Upper lobe of right lung (tissue), 1 donor: ENCODE results near the gene SLC10A3. TPM values are rescaled to one million over a fixed set of nuclear protein-coding genes. Genes with fewer than 3 reads are reported as not detected.

Experiments used
- ATAC-seq: fragments of 200-7000 bp; cut with Tn5 transposase; one replicate; pipeline ENCODE4 v1.9.1; 2020; ENCODE audit warnings: mild to moderate bottlenecking, moderate library complexity
- DNase-seq: peaks from one replicate; pipeline ENCODE4 v3.0.0-alpha.2; 2020
- H3K27ac ChIP-seq: fragments of 200-600 bp; one replicate; pipeline ENCODE4 v1.8.0; 2022
- H3K27me3 ChIP-seq: fragments of 200-600 bp; one replicate; pipeline ENCODE4 v1.8.0; 2022; ENCODE audit warnings: mild to moderate bottlenecking
- H3K36me3 ChIP-seq: fragments of 200-600 bp; one replicate; pipeline ENCODE4 v1.8.0; 2022
- H3K4me1 ChIP-seq: fragments of 200-600 bp; one replicate; pipeline ENCODE4 v1.8.0; 2022
- H3K4me3 ChIP-seq: fragments of 200-600 bp; one replicate; pipeline ENCODE4 v1.8.0; 2022; ENCODE audit warnings: mild to moderate bottlenecking
- H3K9me3 ChIP-seq: fragments of 200-600 bp; one replicate; pipeline ENCODE4 v1.8.0; 2022
- intact Hi-C: fragments of 100-400 bp; cut with DNase I; formaldehyde crosslinking; loops from one replicate; pipeline ENCODE4 v1.11.0; 2022
- total RNA-seq: library from RNA; stranded (reverse); fragmentation: NEBNext Ultra II Directional; extraction: Animal tissue kit (Norgen Biotek cat#: 25700); gene quantifications from one replicate; pipeline ENCODE4 v1.2.1, GENCODE V29; 2021
- TF ChIP-seq, protein P1 (sequence below): fragments of 200-600 bp; IDR thresholded peaks from one replicate; pipeline ENCODE4 v1.8.0; 2022; ENCODE audit warnings: antibody characterized with exemption
- donor health status: DM: no; HTN: yes; CAD: no; lungs with severe emphysema.

The SLC10A3 gene
- total RNA-seq, 1 donor from 2014 or later, result 23.7 TPM

DNA sequence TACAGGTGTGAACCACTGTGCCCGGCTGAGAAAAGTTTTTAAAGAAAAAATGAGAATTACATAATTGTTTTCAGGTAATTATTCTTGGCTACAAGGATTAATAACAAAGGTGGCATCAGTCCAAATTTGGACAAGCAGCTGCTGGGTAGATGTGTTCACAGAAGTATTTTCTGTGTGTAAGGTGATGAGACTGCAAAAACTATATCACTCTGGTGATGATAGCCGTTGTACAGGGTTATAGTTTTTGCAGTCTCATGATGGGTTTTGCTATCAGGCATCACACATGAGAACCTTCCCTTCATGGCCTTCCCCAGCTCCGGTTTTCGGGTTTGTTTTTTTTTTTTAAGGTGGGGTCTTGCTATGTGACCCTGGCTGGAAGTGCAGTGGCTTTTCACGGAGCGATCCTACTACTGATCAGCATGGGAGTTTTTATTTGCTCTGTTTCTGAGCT lies 5.1 kb upstream of the SLC10A3 start:
- H3K27me3 ChIP-seq, result no peaks in the 10 kb centered on the region
- no peak overlapping the region for H3K27ac ChIP-seq
- H3K36me3 ChIP-seq, result no peaks in the 10 kb centered on the region
- intact Hi-C loops, result no loop called here
- TF ChIP-seq, protein P1, sequence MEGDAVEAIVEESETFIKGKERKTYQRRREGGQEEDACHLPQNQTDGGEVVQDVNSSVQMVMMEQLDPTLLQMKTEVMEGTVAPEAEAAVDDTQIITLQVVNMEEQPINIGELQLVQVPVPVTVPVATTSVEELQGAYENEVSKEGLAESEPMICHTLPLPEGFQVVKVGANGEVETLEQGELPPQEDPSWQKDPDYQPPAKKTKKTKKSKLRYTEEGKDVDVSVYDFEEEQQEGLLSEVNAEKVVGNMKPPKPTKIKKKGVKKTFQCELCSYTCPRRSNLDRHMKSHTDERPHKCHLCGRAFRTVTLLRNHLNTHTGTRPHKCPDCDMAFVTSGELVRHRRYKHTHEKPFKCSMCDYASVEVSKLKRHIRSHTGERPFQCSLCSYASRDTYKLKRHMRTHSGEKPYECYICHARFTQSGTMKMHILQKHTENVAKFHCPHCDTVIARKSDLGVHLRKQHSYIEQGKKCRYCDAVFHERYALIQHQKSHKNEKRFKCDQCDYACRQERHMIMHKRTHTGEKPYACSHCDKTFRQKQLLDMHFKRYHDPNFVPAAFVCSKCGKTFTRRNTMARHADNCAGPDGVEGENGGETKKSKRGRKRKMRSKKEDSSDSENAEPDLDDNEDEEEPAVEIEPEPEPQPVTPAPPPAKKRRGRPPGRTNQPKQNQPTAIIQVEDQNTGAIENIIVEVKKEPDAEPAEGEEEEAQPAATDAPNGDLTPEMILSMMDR, result no peak
- DNase-seq (no peak), ATAC-seq (no peak)
- no peak overlapping the region for H3K4me3 ChIP-seq
- no peaks in the 10 kb centered on the region for H3K9me3 ChIP-seq
- H3K4me1 ChIP-seq, result no peaks in the 10 kb centered on the region

DNA sequence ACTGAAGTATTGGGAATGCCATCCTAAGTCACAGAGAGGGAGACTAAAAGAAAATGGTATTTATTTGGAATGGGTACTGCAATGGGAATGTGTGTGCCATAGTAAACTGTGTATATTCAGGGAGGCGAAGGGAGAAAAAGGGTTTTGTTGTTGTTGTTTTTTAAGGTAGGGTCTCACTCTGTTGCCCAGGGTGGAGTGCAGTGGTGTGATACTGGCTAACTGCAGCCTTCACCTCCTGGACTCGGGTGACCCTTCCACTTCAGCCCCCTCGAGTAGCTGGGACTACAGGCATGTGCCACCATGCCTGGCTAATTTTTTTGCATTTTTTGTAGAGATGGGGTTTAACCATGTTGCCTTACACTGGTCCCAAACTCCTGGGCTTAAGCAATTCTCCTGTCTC lies 4.3 kb upstream of the SLC10A3 start:
- intact Hi-C loops, result no loop called here
- ATAC-seq, result no peak
- no peak overlapping the region for H3K27ac ChIP-seq

DNA sequence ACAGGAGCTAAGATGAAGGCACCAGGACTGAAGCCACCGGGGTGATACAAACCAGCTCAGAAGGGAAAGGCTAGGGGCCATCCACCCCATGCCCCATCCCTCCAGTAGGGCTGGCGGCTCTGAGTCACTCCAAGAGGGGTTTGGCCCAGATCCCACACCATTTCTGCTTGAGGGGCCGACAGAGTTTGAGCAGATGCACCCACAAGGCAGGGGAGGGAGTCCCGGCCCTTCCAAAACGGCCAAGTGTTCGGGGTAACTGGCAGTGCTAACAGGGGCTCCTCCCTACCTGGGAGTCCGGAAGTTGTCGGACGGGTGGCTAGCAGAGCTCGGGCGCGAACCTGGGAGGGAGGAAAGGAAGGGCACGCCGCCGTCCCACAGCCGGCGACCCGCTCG lies 412 bp downstream of the SLC10A3 start:
- Histone ChIP-seq H3K4me1 (peaks cover 5% of the 10 kb centered on the region), H3K9me3 (no peaks in the 10 kb centered on the region), H3K27ac (peak overlapping the region; percentile 91), H3K4me3 (peak overlapping the region; percentile 58), H3K36me3 (no peaks in the 10 kb centered on the region), H3K27me3 (no peaks in the 10 kb centered on the region)
- ATAC-seq (peak; percentile 4), DNase-seq (peak; percentile 73)
- intact Hi-C loops, result no loop called here
- TF ChIP-seq, protein P1, result no peak

More for the DNA sequence above, 4.3 kb upstream of the SLC10A3 start:
- H3K36me3 ChIP-seq, result no peaks in the 10 kb centered on the region
- no peaks in the 10 kb centered on the region for H3K9me3 ChIP-seq
- H3K4me1 ChIP-seq, result no peaks in the 10 kb centered on the region
- no peak overlapping the region for H3K4me3 ChIP-seq
- TF ChIP-seq, protein P1, result no peak
- DNase-seq, result no peak
- H3K27me3 ChIP-seq, result no peaks in the 10 kb centered on the region

DNA sequence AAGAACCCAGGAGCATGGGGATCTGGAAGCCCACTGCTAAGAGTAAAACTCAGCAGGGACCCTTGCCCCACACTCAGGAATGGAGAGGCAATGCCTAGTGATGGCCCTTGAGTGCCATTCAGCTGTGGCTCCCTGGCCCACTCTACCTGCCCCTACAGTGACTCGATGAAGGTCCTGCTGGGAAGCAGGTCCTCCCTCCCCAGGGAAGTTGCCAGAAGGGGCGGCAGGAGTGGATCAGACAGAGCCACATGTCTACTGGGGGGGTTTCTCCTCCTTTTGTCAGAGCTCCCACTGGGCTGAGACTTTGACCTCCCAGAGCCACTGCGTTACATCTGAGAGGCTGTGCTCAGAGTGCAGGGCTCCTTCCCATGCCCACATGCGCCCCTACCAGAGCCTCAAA lies 1.2 kb downstream of the SLC10A3 start:
- H3K4me1 ChIP-seq, result peaks cover 5% of the 10 kb centered on the region
- H3K9me3 ChIP-seq, result no peaks in the 10 kb centered on the region
- no peaks in the 10 kb centered on the region for H3K36me3 ChIP-seq
- H3K4me3 ChIP-seq, result peak overlapping the region; percentile 58
- no peaks in the 10 kb centered on the region for H3K27me3 ChIP-seq
- TF ChIP-seq, protein P1, result no peak
- DNase-seq (no peak), ATAC-seq (no peak)
- H3K27ac ChIP-seq, result peak overlapping the region; percentile 91
- intact Hi-C loops, result no loop called here

DNA sequence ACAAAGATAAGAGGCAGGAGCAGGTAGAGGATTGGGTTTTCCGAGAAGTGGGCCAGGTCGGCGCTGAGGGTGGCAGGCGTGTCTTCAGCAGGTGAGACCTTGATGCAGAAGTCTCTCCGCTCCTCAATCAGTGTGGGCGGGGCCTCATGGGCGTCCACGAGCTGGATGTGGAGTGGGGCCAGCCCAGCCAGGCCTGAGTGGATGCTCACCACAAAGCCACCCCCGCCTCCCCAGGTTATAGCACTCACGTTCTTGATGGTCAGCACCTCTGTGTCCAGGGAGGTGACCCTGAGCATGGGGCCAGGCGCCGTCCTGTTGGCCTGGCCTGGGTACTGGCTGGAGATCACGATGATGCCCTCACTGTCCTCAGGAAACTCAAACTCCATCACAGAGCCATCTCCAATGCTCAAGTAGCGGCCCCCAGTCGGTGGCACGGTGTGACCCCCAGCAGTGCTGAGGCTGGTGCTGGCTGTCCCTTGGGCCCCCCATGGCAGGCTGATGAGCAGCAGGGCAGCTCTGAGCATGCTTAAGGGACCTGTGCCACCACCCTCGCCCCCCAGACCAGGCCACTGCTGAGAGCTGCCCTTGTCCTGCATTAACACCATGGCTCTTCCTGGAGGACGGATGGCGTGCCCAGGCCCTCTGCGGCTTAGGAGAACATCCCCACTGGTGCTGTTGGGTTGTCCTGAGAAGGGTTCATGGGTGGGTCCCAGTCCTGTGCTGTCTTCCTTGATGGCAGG lies 1.9 kb downstream of the SLC10A3 start:
- intact Hi-C loops, result no loop called here
- ATAC-seq (no peak), DNase-seq (no peak)
- TF ChIP-seq, protein P1, result no peak
- Histone ChIP-seq H3K9me3 (no peaks in the 10 kb centered on the region), H3K4me3 (no peak overlapping the region), H3K4me1 (peaks cover 5% of the 10 kb centered on the region), H3K36me3 (no peaks in the 10 kb centered on the region), H3K27ac (no peak overlapping the region), H3K27me3 (no peaks in the 10 kb centered on the region)
